Osteocyte (in vitro differentiated cells): ENCODE measurements around the gene TREM2. TPM values are rescaled to one million over a fixed set of nuclear protein-coding genes. Genes with fewer than 3 reads are reported as not detected.

Source experiments
- DNase-seq: peaks from one replicate; pipeline ENCODE4 v3.0.0; 2021; ENCODE audit warnings: mixed read lengths; ENCODE audit not compliant: unreplicated experiment; ENCODE audit errors: extremely low spot score
- H3K27ac Mint-ChIP-seq: one replicate; pipeline ENCODE4 v1.8.0; 2021; ENCODE audit warnings: mild to moderate bottlenecking, mixed read lengths; ENCODE audit not compliant: unreplicated experiment
- H3K27me3 Mint-ChIP-seq: one replicate; pipeline ENCODE4 v1.8.0; 2021; ENCODE audit warnings: mixed read lengths; ENCODE audit not compliant: unreplicated experiment
- H3K36me3 Mint-ChIP-seq: one replicate; pipeline ENCODE4 v1.8.0; 2021; ENCODE audit warnings: mixed read lengths; ENCODE audit not compliant: unreplicated experiment
- H3K4me1 Mint-ChIP-seq: one replicate; pipeline ENCODE4 v1.8.0; 2021; ENCODE audit warnings: mixed read lengths; ENCODE audit not compliant: unreplicated experiment
- H3K4me3 Mint-ChIP-seq: one replicate; pipeline ENCODE4 v1.8.0; 2021; ENCODE audit warnings: mild to moderate bottlenecking, moderate library complexity, mixed read lengths; ENCODE audit not compliant: unreplicated experiment
- H3K9me3 Mint-ChIP-seq: one replicate; pipeline ENCODE4 v1.8.0; 2021; ENCODE audit warnings: mixed read lengths; ENCODE audit not compliant: unreplicated experiment
- total RNA-seq: library from RNA; stranded (reverse); gene quantifications from 2 replicates; pipeline ENCODE4 v1.2.1, GENCODE V29; 2021
- TF ChIP-seq, protein P1 (sequence below): fragments of 200-600 bp; sonication (generic); IDR thresholded peaks from 2 replicates; pipeline ENCODE4 v1.5.0; 2021; ENCODE audit warnings: antibody characterized with exemption, mild to moderate bottlenecking, moderate library complexity

The TREM2 gene
- total RNA-seq, 1 donor from 2014 or later: not detected

- no peaks in the 10 kb centered on the region for H3K36me3 Mint-ChIP-seq
- no peak overlapping the region for H3K4me3 Mint-ChIP-seq
- peaks cover 17% of the 10 kb centered on the region for H3K27me3 Mint-ChIP-seq
- no peaks in the 10 kb centered on the region for H3K9me3 Mint-ChIP-seq
- H3K4me1 Mint-ChIP-seq: no peaks in the 10 kb centered on the region
- TF ChIP-seq, protein P1, sequence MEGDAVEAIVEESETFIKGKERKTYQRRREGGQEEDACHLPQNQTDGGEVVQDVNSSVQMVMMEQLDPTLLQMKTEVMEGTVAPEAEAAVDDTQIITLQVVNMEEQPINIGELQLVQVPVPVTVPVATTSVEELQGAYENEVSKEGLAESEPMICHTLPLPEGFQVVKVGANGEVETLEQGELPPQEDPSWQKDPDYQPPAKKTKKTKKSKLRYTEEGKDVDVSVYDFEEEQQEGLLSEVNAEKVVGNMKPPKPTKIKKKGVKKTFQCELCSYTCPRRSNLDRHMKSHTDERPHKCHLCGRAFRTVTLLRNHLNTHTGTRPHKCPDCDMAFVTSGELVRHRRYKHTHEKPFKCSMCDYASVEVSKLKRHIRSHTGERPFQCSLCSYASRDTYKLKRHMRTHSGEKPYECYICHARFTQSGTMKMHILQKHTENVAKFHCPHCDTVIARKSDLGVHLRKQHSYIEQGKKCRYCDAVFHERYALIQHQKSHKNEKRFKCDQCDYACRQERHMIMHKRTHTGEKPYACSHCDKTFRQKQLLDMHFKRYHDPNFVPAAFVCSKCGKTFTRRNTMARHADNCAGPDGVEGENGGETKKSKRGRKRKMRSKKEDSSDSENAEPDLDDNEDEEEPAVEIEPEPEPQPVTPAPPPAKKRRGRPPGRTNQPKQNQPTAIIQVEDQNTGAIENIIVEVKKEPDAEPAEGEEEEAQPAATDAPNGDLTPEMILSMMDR: no peak
- DNase-seq: no peak
- no peak overlapping the region for H3K27ac Mint-ChIP-seq
These were observed 7.6 kb downstream of the TREM2 start for GRCh38 chr6:41155132-41155805.

DNA sequence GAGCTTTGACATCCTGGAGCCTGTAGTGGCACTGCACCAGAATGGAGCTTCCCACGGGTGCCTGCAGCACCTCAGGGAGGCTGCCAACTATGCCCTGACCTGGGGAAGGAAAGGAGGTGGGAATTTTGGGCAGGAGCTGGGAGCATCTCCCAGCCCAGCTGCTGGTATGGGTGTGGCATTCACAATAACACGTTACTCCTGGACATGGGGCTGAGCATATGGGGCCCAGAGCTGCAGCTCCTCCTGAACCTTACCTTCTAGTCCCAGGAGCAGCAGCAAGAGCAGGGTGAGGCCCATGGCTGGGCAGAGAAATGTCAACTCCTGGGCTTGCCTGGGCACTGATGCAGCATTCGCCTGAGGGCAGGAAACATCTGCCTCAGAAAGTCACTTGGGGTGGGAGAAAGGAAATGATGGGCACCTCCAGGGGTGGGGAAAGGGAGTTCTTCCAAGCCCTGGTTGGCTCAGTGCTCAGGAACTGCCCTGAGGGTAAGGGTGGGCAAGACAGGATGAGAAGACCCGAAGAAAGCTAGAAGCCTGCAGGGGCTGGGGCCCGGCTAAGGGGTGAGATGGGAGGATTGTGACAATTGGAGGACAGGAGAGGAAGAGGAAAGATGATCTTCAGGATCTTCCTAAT lies 8.8 kb downstream of the TREM2 start, which contains the start of gene TREML1:
TREML1 (minus strand) TSS at position 356 of the 634 bp plus-strand sequence; CDS start at position 297, 59 bp downstream.
- Mint-ChIP-seq H3K36me3 (no peaks in the 10 kb centered on the region), H3K9me3 (no peaks in the 10 kb centered on the region), H3K27ac (no peak within 1 kb of the TSS), H3K4me1 (no peaks in the 10 kb centered on the region), H3K4me3 (no peak within 1 kb of the TSS), H3K27me3 (peaks cover 17% of the 10 kb centered on the region)
- no peak for DNase-seq
- TF ChIP-seq, protein P1: no peak

DNA sequence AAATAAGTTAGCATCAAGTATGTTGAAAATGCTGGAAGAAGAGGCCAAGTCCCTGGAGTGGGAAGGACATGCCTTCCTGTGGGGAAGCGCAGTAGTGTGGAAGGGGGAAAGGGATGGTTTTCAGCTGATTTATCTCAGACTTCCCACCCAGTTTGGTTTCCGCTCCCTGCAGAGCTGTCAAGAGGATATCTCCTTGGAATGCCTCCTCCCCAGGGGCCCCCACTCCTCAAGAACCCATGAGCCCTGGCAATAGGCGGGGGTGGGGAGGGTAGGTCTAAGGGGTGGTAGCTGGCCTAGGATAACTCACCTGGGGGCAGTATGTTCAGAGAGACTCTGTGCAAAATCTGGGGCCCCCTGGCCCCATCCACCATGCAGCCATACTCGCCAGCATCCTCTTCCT lies 9.5 kb downstream of the TREM2 start:
- Mint-ChIP-seq H3K27ac (no peak overlapping the region), H3K4me3 (no peak overlapping the region), H3K27me3 (peaks cover 17% of the 10 kb centered on the region), H3K4me1 (no peaks in the 10 kb centered on the region), H3K9me3 (no peaks in the 10 kb centered on the region), H3K36me3 (peaks cover 3% of the 10 kb centered on the region)
- DNase-seq: no peak
- TF ChIP-seq, protein P1: no peak

DNA sequence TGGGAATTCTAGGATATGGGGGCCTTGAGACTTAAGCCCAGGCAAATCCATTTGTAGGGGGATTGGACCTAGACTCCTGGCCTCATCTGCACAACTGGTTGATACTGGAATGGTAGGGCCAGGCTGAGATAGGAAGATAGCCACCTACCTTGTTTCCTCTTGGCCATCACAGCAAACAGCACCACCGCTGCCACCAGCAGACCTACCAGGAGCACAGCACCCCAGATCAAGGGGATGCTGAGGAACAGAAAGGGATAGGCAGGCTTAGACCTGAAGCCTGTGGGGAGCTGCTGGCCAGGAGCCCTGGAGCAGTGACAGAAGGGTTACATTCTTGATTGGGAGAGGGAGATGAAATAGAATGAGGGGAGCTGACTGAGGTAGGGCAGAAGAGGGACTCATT lies 12.2 kb downstream of the TREM2 start:
- Mint-ChIP-seq H3K9me3 (no peaks in the 10 kb centered on the region), H3K4me3 (no peak overlapping the region), H3K27ac (no peak overlapping the region), H3K36me3 (peaks cover 3% of the 10 kb centered on the region), H3K4me1 (no peaks in the 10 kb centered on the region), H3K27me3 (peaks cover 8% of the 10 kb centered on the region)
- TF ChIP-seq, protein P1: no peak
- DNase-seq: no peak

GRCh38 chr6:41147917-41148316 lies 15.0 kb downstream of the TREM2 start:
- no peak overlapping the region for H3K27ac Mint-ChIP-seq
- DNase-seq: no peak
- peaks cover 7% of the 10 kb centered on the region for H3K36me3 Mint-ChIP-seq
- TF ChIP-seq, protein P1: no peak
- no peak overlapping the region for H3K4me3 Mint-ChIP-seq
- no peaks in the 10 kb centered on the region for H3K27me3 Mint-ChIP-seq
- H3K9me3 Mint-ChIP-seq: no peaks in the 10 kb centered on the region
- no peaks in the 10 kb centered on the region for H3K4me1 Mint-ChIP-seq
